CD4-positive, alpha-beta T cell treated with Interleukin-10 for 1 hour (primary cell): ENCODE measurements around the gene RND2.
"Not testable (repeated sequence)": the region's sequence is repeated elsewhere in the genome, so short reads cannot be mapped to it uniquely, and the experiment has no call there.

ENCODE experiments used
- DNase-seq: peaks from one replicate; pipeline ENCODE4 v3.0.0-alpha.2; 2020

The RND2 gene

GRCh38 chr17:43024407-43025289 is at the start of gene RND2:
TSS of gene RND2 (plus strand) at chr17:43025231. CDS start at chr17:43025348, 117 bp downstream.
- peak; percentile 88 for DNase-seq

- DNase-seq, result no peak
Observed at GRCh38 chr17:42975265-42975664, 49.8 kb upstream of the RND2 start.

GRCh38 chr17:42975701-42976100 is 49.3 kb upstream of the RND2 start:
- not testable (repeated sequence) for DNase-seq

- peak; percentile 31 for DNase-seq
Observed at GRCh38 chr17:42979511-42980273, 45.3 kb upstream of the RND2 start, which contains the start of gene PTGES3L. TSS of gene PTGES3L (minus strand) at chr17:42980080. CDS start at chr17:42980053, 27 bp downstream.

GRCh38 chr17:42980274-42980765 is 44.7 kb upstream of the RND2 start, which contains the start of gene RUNDC1:
TSS of gene RUNDC1 (plus strand) at chr17:42980565. CDS start at chr17:42980577, 12 bp downstream.
- DNase-seq, result peak; percentile 91

GRCh38 chr17:42980766-42981397 is 44.1 kb upstream of the RND2 start:
- DNase-seq, result peak; percentile 56

- DNase-seq, result no peak
Observed at GRCh38 chr17:42982266-42982665, 42.8 kb upstream of the RND2 start.

- DNase-seq, result no peak
Observed at GRCh38 chr17:42985225-42985624, 39.8 kb upstream of the RND2 start.

GRCh38 chr17:42989141-42989540 is 35.9 kb upstream of the RND2 start:
- no peak for DNase-seq

- no peak for DNase-seq
Observed at GRCh38 chr17:42989726-42990652, 35.0 kb upstream of the RND2 start.

- DNase-seq, result no peak
Observed at GRCh38 chr17:42991471-42991870, 33.6 kb upstream of the RND2 start.

GRCh38 chr17:42992872-42993271 is 32.2 kb upstream of the RND2 start:
- no peak for DNase-seq

GRCh38 chr17:42993913-42994312 is 31.1 kb upstream of the RND2 start:
- DNase-seq, result not testable (repeated sequence)

- DNase-seq, result no peak
Observed at GRCh38 chr17:42997390-42997983, 27.5 kb upstream of the RND2 start.

- peak; percentile 99 for DNase-seq
Observed at GRCh38 chr17:42997984-42998938, 26.8 kb upstream of the RND2 start, which contains the start of gene RPL27. TSS of gene RPL27 (plus strand) at chr17:42998419. CDS start at chr17:42998751, 332 bp downstream.

GRCh38 chr17:42999003-42999525 is 26.0 kb upstream of the RND2 start:
- DNase-seq, result no peak

- DNase-seq, result not testable (repeated sequence)
Observed at GRCh38 chr17:43000894-43001293, 24.1 kb upstream of the RND2 start.

- no peak for DNase-seq
Observed at GRCh38 chr17:43003542-43004172, 21.4 kb upstream of the RND2 start.
